ENCODE results near the gene SEMA6C.
"Not testable (repeated sequence)": the region's sequence is repeated elsewhere in the genome, so short reads cannot be mapped to it uniquely, and the experiment has no call there.

The SEMA6C gene, protein sequence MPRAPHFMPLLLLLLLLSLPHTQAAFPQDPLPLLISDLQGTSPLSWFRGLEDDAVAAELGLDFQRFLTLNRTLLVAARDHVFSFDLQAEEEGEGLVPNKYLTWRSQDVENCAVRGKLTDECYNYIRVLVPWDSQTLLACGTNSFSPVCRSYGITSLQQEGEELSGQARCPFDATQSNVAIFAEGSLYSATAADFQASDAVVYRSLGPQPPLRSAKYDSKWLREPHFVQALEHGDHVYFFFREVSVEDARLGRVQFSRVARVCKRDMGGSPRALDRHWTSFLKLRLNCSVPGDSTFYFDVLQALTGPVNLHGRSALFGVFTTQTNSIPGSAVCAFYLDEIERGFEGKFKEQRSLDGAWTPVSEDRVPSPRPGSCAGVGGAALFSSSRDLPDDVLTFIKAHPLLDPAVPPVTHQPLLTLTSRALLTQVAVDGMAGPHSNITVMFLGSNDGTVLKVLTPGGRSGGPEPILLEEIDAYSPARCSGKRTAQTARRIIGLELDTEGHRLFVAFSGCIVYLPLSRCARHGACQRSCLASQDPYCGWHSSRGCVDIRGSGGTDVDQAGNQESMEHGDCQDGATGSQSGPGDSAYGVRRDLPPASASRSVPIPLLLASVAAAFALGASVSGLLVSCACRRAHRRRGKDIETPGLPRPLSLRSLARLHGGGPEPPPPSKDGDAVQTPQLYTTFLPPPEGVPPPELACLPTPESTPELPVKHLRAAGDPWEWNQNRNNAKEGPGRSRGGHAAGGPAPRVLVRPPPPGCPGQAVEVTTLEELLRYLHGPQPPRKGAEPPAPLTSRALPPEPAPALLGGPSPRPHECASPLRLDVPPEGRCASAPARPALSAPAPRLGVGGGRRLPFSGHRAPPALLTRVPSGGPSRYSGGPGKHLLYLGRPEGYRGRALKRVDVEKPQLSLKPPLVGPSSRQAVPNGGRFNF

DNA sequence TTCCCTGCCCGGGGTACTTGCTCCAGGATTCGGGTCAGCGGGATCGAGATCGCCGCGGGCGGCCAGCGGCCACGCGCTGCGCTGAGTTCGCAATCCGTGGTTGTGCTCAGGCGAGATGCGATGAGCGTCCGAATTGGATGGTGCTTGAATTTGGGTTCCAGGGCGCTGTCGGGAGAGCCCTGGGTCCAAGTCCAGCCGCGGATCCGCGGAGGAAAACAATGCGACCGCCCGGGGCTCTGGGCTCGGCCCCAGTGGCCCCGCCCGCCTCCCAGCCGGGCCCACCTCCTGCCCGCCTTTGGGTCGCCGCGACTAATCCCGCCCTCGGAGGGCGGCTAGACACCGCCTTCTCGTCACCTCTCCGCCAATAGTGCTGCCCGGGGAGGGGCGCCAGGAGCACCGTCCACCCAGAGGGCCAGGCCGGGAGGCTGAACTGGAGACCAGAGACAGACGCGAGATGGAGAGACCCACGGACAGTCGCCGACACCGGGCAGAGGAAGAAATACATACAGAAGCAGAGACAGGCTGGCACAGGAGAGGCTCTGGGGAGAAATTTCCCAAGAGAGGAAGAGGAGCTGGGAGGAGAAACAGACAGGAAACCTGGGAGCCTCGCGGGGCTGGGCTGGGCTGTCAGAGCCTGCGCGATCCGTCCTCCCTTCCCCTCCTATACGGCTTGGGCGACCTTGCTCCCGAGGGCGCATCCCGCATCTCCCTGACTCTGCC lies at the start of gene SEMA6C:
TSS of gene SEMA6C (minus strand) at position 220 of the 720 bp plus-strand sequence. CDS start 4,010 bp downstream, outside the sequence.
- DNase-seq (ENCODE audit: low spot score): peak; percentile 83

DNA sequence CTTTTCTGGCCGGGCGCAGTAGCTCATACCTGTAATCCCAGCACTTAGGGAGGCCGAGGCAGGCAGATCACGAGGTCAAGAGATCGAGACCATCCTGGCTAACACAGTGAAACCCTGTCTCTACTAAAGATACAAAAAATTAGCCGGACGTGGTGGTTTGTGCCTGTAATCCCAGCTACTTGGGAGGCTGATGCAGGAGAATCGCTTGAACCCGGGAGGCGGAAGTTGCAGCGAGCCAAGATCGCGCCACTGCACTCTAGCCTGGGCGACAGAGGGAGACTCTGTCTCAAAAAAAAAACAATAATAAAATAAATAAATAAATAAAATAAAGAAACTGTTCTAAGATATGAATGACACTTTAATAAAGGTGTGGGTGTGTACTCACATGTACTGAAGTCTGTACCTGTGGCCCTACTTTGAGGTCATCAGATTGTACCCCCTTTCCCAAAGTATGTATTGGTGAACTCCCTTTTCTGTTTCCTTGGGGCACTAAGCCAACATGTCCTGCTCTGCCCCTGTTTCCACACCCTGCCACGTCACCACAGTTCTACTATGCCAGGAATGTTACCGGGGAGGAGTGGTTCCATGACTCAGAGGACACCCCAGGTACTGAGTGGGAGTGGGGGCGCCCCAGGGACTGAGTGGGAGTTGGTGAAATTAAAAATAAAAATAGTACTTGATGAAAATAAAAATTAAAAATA lies 48.6 kb upstream of the SEMA6C start:
- DNase-seq (ENCODE audit: low spot score): peak; percentile 38

DNA sequence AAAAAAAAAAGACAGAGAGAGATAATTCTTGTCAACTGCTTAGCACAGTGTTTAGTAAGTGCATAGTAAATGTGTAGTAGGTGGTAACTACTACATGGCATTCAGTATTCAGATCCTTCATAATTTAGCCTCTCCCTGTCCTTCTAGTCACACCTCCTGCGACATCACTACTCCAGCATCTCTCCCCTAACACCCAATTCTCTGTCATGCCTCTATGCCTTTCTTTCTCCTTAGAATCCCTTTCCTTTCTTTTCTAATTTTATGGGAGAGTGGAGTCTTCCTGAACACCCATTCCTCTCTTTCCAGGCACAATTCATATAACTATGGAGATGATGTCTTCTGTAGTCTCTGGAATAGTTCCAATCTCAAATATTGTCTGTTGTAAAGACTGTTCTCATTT lies 47.4 kb upstream of the SEMA6C start:
- no peak for DNase-seq (ENCODE audit: low spot score)

DNA sequence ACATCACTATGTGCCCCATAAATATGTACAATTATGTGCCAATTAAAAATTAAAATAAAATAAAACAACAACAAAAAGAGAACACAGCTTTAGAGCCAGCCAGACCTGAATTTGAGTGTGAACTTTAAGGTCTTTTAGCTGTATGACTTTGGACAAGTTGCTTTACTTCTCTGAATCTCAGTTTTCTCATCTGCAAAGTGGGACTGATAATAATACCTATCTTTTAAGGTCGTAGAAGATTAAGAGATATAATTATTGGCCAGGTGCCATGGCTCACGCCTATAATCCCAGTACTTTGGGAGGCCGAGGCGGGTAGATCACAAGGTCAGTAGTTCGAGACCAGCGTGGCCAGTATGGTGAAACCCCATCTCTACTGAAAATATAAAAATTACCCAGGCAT lies 46.9 kb upstream of the SEMA6C start:
- no peak for DNase-seq (ENCODE audit: low spot score)

DNA sequence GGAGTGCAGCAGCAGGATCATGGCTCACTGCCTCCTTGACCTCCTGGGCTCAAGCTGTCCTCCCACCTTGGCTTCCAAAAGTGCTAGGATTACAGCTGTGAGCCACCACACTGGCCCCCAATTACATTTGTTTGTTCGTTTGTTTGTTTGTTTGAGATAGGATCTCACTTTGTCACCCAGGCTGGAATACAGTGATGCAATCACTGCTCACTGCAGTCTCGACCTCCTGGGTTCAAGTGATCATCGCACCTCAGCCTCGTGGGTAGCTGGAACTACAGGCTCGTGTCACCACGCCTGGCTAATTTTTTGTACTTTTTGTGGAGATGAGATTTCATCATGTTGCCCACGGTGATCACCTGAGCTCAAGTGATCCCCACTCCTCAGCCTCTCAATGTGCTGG lies 45.6 kb upstream of the SEMA6C start:
- DNase-seq (ENCODE audit: low spot score): no peak

DNA sequence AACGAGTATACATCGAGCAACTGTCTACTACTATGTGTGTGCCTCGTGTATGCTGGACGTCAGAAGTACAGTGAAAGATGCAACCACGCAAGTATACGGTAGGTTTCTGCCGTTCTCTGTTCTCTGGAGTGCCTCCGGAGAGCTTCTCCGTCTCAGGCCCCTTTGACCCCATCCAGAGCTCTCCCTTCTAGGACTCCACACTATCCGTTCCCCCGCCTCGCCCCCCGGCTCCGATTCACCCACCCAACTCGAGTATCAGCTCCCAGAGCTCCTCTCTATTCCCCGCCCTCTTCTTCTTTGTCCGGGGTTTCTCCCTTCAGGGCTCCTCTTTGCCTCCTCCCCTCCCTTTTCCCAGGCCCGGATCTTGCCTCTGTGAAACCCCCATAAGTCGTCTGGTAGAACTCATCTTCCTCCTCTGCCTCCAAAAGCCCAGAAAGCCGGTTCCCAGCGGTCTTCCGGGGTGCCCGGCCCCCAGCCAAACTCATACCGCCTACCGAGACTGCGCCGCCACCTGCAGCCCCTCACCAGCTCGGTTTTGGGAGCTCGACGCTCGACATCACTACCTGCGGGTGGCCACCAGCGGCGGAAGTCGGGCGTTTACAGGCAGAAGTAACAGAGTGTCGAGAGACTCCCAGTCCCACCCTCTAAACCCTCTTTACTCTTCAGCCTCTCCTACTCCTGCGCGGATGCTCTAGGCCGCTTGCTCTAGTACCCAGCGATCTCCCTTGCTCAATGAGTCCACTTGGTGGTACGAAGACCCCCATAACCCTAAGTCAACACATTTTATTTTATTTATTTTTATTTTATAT lies 43.4 kb upstream of the SEMA6C start, which contains the start of gene VPS72:
TSS of gene VPS72 (minus strand) at position 561 of the 809 bp plus-strand sequence. CDS start at position 485, 76 bp downstream.
- DNase-seq (ENCODE audit: low spot score): peak; percentile 93

DNA sequence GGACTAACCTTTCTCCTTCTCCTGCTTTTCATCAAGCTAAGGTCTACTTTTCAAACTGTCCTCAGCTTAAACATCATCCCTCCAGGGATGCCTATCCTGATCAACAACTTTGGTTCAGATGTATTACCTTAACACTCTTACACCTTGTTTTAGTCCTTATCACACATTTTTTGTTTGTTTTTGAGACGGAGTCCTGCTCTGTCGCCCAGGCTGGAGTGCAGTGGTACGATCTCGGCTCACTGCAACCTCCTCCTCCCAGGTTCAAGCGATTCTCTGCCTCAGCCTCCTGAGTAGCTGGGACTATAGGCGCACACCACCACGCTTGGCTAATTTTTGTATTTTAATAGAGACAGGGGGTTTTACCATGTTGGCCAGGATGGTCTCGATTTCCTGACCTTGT lies 42.2 kb upstream of the SEMA6C start:
- not testable (repeated sequence) for DNase-seq (ENCODE audit: low spot score)

DNA sequence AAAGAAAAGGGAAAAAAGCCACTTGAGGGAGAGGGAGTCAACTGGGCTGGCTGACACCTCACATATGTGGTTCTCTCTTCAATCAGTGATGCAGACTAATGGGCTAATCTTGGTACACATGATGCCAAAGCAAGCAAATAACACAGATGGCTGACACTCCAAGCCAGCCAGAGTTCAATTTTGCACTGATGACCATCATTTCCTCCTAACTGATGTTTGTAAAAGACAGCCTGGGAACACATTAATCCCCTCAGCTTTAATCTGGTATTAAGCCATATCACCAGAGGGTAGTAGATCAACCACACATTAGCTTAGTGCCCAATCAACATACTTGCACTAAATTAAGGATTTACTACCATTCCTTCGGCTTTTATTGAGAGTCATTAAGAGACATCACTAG lies 40.8 kb upstream of the SEMA6C start:
- no peak for DNase-seq (ENCODE audit: low spot score)

DNA sequence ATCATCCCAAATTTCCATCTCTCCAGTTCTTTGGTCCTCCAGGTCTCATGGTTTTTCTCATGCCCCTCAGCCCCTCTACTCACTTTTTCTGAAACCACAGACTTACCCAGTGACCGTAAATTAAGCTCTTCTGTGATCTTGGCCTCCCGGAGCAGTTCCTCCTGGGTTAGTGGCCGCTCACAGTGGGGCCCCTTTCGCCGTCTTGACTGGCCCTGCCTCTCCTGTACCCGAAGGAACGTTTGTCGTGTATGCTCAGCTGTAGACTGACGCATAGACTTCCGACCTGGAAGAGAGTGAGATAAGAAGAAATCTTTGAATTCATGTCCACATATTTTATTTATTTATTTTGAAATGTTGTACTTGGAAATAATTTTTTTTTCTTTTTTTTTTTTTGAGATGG lies 37.8 kb upstream of the SEMA6C start:
- DNase-seq (ENCODE audit: low spot score): no peak

DNA sequence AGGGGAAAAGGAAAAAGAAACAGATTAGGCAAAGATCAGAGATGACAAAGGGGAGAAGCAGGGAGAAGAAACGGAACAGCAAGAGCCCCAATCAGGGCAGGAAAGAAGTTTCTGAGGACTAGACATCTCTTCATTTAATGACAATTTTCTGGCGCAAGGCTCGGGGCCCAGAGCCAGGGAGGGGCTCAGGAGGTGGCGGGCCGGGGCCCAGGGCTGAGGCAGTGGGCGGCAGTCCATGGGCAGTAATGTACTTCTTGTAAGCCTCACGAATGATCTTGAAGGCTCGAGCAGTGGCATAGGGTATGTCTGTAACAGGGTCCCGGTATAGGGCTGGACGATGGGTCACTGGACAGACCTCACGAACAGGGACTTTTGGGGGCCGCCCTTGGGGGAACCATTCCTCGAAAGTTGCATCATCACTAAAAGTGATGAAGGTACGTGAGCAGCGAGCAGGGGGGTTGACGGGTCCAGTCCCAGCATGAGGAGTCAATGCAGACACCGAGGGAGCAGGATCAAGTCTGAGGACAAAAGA lies 30.1 kb upstream of the SEMA6C start:
- no peak for DNase-seq (ENCODE audit: low spot score)

DNA sequence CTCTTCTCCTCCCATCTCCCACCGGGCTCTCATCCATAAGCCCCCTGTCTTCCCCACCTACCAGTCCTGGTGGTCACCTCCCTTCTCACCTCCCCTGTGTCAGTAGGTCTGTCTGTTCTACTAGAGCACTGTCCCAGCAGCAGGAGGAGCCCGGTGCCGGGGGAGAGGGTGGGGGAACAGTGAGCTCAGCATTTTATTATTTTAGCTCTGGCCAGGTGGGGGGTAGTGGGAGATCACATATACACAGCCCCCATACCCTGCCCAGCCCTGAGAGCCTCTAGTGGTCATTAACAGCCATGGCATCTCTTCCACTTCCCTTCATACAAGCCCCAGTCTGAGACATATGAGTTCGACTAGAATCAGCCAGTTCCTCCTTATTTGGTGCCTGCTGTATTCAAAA lies 29.4 kb upstream of the SEMA6C start, which contains the start of gene TMOD4:
TSS of gene TMOD4 (minus strand) at position 119 of the 400 bp plus-strand sequence. CDS start 1,106 bp downstream, outside the sequence.
- no peak for DNase-seq (ENCODE audit: low spot score)

DNA sequence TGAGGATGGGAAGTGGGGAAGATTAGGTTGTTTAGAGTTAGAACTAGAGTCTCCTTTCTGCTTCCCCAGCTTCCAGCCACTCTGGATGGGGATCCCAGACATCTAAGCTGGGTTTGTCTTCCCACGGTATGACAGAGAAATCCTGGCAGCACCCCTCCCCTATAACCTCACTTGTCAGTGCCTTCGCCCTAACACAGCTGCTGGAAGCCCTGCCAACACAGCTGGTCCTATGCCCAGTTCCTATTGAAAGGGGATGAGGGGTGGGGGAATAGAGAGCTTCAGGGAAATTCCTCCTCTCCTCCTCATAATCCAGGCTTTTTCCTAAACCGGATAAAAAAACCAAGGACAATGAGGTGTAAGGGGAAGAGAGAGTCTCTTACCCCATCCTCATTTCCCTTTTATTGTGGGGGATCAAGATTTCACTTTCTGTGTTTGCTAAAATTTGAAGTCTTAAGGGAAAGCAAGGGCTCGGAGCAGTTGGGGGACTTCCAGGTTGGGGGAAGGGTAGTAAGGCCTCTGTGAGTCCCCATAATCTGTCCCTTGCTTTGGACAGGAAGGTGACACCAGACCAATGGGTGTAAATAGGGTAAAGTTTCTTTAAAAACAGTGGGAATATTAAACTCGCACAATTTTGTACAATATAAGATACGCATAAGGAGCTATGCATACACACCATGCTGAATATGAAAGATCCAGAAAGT lies 28.8 kb upstream of the SEMA6C start:
- no peak for DNase-seq (ENCODE audit: low spot score)

DNA sequence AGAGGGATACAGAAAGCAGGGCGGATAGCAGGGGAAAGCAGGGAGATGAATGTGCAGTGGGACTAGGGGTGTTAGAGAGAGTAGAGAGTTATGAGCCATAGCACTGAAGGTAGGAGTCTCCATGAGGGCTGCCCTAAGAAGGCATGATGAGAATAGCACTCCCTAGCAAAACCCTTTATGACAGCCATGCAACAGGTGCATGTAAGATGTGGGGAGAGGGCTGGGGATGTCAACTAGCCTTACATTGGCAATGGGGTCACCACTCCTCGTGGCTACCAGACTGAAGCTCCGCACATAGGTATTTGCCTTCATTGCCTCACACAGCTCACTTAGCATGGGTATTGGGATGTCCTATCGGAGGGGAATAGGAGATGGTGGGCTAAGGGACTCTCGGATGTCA lies 24.8 kb upstream of the SEMA6C start:
- no peak for DNase-seq (ENCODE audit: low spot score)

DNA sequence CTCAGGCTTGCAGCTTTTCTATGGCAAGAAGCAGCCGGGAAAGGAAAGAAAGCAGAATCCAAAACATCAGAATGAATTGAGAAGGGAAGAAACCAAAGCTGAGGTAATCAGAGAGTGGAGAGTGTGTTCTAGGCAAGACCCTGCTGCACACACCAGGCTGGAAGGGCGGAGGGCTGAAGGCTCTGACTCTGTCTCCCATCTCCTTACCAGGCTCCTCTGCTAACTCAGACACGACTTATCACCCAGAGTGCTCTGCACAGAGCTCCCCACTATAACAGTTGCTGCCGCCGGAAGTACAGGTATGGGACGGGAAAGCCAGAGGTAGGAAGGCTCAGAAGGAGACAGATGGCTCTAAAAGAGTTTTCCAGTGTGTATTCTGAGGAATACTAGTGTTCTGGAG lies 20.7 kb upstream of the SEMA6C start:
- DNase-seq (ENCODE audit: low spot score): no peak

DNA sequence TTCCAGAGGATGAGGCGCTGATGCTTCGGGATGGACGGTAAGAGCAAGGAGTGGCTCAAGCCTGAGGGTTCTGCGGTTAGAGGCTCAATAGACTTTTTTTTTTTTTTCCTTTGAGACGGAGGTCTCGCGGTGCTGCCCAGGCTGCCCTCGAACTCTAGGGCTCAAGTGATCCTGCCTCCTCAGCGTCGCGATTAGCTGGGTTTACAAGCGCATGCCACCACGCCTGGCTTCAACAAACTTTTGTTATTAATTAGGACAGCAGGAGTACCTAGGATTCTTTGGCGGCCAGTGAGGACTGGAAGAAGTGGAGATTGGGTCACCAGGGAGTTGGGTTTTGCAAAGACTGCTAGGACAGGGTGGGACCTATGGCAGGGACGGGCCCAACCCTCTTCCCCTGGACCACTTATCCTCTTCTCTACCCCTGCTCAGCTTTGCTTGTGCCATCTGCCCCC lies 20.1 kb upstream of the SEMA6C start:
- peak; percentile 57 for DNase-seq (ENCODE audit: low spot score)

DNA sequence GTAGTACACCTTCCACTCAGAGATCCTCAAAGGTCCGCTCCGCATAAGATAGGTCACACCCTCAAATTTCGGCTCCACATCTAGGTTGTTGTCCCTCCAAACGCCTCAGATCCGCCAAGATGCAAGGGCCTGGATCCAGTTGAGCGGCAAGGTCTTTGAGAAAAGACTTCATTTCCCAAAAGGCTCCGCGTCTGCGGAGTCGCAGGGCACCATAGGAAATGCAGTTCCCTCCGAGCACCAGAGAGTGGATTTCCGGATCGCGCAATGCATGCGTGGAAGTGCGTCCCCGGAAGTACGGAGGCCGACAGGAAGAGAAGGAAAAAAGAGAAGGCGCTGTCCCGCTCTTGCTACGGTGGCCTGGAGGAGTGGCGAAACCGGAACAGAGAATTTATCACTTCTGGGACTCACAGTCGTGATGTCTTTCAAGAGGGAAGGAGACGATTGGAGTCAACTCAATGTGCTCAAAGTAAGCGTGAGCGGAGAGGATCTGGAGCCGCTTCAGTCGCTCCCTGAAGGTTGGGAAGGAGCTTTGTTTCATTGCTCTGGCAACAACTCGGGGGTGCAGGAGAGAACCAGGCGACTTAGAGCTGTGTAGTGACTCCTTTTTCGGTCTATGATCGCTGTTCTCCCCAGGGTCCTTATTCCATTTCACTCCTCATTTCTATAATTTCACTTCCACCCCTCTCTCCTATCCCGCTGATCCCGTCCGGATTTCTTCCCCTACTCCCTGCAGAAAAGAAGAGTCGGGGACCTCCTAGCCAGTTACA lies 19.5 kb upstream of the SEMA6C start, which contains the start of the genes LYSMD1 and SCNM1:
TSS of gene LYSMD1 (minus strand) at position 165 of the 767 bp plus-strand sequence. CDS start 644 bp downstream, outside the sequence.
TSS of gene SCNM1 (plus strand) at position 407 of the 767 bp plus-strand sequence. CDS start at position 416, 9 bp downstream.
- peak; percentile 100 for DNase-seq (ENCODE audit: low spot score)

DNA sequence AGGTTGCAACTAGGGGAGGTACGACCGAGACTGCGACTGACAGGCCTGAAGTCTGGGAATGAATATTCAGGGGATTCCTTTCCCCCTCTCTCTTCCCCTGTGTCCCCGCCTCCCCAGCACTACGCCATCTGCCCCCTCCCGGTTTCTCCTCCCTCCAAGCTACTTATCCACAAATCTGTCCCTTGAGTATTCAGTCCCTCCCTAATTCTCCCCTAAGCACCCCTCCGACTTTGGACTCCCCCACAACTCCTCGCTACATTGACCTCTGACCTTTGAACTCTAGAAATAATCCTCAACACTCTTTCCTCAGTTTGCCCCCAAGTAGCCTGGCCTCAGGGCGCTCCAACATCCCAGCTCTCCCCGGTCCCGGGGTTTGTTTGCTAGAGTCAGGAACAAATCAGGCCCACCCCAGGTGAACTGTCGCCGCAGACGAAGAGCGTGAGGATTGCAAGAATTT lies 18.9 kb upstream of the SEMA6C start:
- DNase-seq (ENCODE audit: low spot score): peak; percentile 48

DNA sequence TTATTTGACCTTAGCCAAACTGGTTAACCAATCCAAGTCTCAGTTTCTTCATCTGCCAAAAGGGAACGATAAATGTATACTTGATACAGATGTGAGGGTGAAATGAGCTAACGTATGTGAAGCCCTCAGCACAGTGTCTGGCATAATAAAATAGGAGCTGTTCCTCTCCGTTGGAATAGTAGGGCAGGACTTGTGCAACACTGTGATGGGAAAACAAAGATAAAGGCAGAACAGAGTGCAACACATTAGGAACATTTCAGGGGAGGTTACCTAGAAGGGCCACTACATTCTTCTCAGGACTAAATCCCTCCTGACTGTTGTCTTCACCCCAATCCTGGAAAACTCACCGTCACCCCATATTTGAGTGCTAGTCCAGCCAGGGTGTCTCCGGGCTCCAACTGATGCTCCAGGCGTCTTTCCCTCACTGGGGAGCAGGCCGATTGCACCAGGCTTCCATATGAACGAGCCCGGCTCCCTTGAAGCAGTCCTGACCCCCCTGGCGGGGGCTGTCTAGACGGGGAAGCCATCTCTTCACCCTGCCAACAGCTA lies 18.4 kb upstream of the SEMA6C start:
- DNase-seq (ENCODE audit: low spot score): no peak

All from COLO829 (cell line).